Activated T-helper 1 cell treated with anti-CD3 and anti-CD28 coated beads, Interleukin-12 subunit alpha, Interleukin-12 subunit beta, Interleukin-2, Interleukin-4 antibody, amounts not matched to agents 30 ng/mL and 10 ng/mL and 1 ng/mL, durations not matched to agents 14 hours and 24 hours and 36 hours (primary cell): ENCODE measurements around the gene PFDN1. TPM values are rescaled to one million over a fixed set of nuclear protein-coding genes. Genes with fewer than 3 reads are reported as not detected.
"Not testable (repeated sequence)": the region's sequence is repeated elsewhere in the genome, so short reads cannot be mapped to it uniquely, and the experiment has no call there.

Source experiments
- DNase-seq: peaks from one replicate; pipeline ENCODE4 v3.0.0; 2021; ENCODE audit warnings: low spot score
- H3K27ac Mint-ChIP-seq: one replicate; pipeline ENCODE4 v1.8.0; 2021; ENCODE audit warnings: mild to moderate bottlenecking, mixed read lengths
- H3K27me3 Mint-ChIP-seq: one replicate; pipeline ENCODE4 v1.8.0; 2022; ENCODE audit warnings: mild to moderate bottlenecking, moderate library complexity, mixed read lengths; ENCODE audit not compliant: insufficient read depth
- H3K36me3 Mint-ChIP-seq: one replicate; pipeline ENCODE4 v1.8.0; 2021; ENCODE audit warnings: low read depth, mixed read lengths
- H3K4me1 Mint-ChIP-seq: one replicate; pipeline ENCODE4 v1.8.0; 2021; ENCODE audit warnings: low read depth, mixed read lengths
- H3K4me3 Mint-ChIP-seq: one replicate; pipeline ENCODE4 v1.8.0; 2021; ENCODE audit warnings: mild to moderate bottlenecking, moderate library complexity, mixed read lengths
- H3K9me3 Mint-ChIP-seq: one replicate; pipeline ENCODE4 v1.8.0; 2021; ENCODE audit warnings: mixed read lengths
- intact Hi-C: fragments of 100-400 bp; cut with micrococcal nuclease; formaldehyde crosslinking; loops from one replicate; pipeline ENCODE4 v1.15.1; 2024
- total RNA-seq: library from RNA; stranded (reverse); gene quantifications from 2 replicates; pipeline ENCODE4 v1.2.3, GENCODE V29; 2022

The PFDN1 gene
- total RNA-seq, 1 donor from 2014 or later, result 60.6 TPM

GRCh38 chr5:140202078-140202477 is 100.8 kb downstream of the PFDN1 start:
- Mint-ChIP-seq H3K27ac (no peak overlapping the region), H3K4me1 (peaks cover 4% of the 10 kb centered on the region), H3K36me3 (no peaks in the 10 kb centered on the region), H3K9me3 (no peaks in the 10 kb centered on the region), H3K27me3 (peaks cover 6% of the 10 kb centered on the region), H3K4me3 (no peak overlapping the region)
- intact Hi-C loops, result no loop called here
- no peak for DNase-seq

- H3K27ac Mint-ChIP-seq, H3K9me3 Mint-ChIP-seq, H3K4me3 Mint-ChIP-seq, intact Hi-C loops, DNase-seq, H3K36me3 Mint-ChIP-seq, H3K4me1 Mint-ChIP-seq, H3K27me3 Mint-ChIP-seq: not testable (repeated sequence)
Measured at GRCh38 chr5:140198915-140199314, 104.0 kb downstream of the PFDN1 start.

GRCh38 chr5:140197023-140197422 is 105.9 kb downstream of the PFDN1 start:
- Mint-ChIP-seq H3K4me3 (no peak overlapping the region), H3K4me1 (no peaks in the 10 kb centered on the region)

GRCh38 chr5:140196115-140196814 is 106.6 kb downstream of the PFDN1 start:
- no peak overlapping the region for H3K27ac Mint-ChIP-seq
- intact Hi-C loops, result no loop called here
- no peaks in the 10 kb centered on the region for H3K4me1 Mint-ChIP-seq
- DNase-seq, result no peak
- no peaks in the 10 kb centered on the region for H3K9me3 Mint-ChIP-seq
- H3K27me3 Mint-ChIP-seq, result peaks cover 2% of the 10 kb centered on the region
- H3K36me3 Mint-ChIP-seq, result no peaks in the 10 kb centered on the region
- no peak overlapping the region for H3K4me3 Mint-ChIP-seq

More at GRCh38 chr5:140197023-140197422, 105.9 kb downstream of the PFDN1 start:
- DNase-seq, result no peak
- Mint-ChIP-seq H3K27me3 (peaks cover 3% of the 10 kb centered on the region), H3K36me3 (no peaks in the 10 kb centered on the region), H3K27ac (no peak overlapping the region), H3K9me3 (no peaks in the 10 kb centered on the region)
- intact Hi-C loops, result no loop called here

Other genes with a start within 250 kb of the PFDN1 start
- gene PURA, start 189.0 kb downstream of the PFDN1 start, total RNA-seq, result 10.6 and 12.2 TPM in 2 replicates
- 2.5 and 3.5 TPM in 2 replicates for gene IGIP, start 177.2 kb downstream of the PFDN1 start, total RNA-seq
- gene CYSTM1, start 127.9 kb downstream of the PFDN1 start, total RNA-seq, result 16.6 and 17.2 TPM in 2 replicates
- gene HBEGF, start 43.5 kb upstream of the PFDN1 start, total RNA-seq, result 28.5 and 28.9 TPM in 2 replicates
- not detected in 2 replicates for gene SLC4A9, start 57.1 kb upstream of the PFDN1 start, total RNA-seq
- gene ANKHD1, start 98.7 kb upstream of the PFDN1 start, total RNA-seq, result 121 and 123 TPM in 2 replicates
- 12.7 and 16.1 TPM in 2 replicates for gene EIF4EBP3, start 244.6 kb upstream of the PFDN1 start, total RNA-seq